ENCODE results near the gene IGLL5.

GRCh38 chr22:22933807-22934542, 46.4 kb downstream of the IGLL5 start:
- TF ChIP-seq CTCF (IDR thresholded peaks at IDR 0.05; ENCODE audit: extremely low read depth in 1 of 2, insufficient read depth in 1 of 2, low read depth in 1 of 2, low read length in 2 of 2): no peak
- TF ChIP-seq POLR2AphosphoS5 (IDR thresholded peaks at IDR 0.05; ENCODE audit: insufficient read depth, low read depth, low read length): no peak

All from endothelial cell of umbilical vein (primary cell).